ENCODE measurements around the gene ASH1L. TPM values are rescaled to one million over a fixed set of nuclear protein-coding genes. Genes with fewer than 3 reads are reported as not detected.
"Not testable (repeated sequence)": the region's sequence is repeated elsewhere in the genome, so short reads cannot be mapped to it uniquely, and the experiment has no call there.

The ASH1L gene
- total RNA-seq, 2 experiments from 2014 or later = 28.1 to 31.4 TPM

DNA sequence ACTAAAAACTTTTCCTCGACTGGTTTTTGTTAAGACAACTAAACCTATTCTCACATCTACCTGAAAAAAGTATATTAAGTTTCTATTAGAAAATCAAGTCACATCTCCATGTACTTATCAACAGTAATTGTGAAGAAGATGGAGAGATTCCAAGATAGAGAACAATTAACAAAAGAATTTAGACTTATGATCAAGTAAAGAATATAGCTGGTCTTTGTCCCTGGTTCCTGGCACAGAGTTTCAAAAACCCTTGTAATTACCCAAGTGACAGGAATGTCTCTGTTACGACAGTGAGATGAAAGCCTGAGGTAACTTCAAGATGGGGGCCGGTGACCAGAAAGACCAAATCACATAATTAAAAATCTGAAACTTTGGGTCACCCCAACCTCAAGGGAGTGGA is 91.6 kb downstream of the ASH1L start:
- H3K9me3 Mint-ChIP-seq (ENCODE audit: low read depth) = peaks cover 15% of the 10 kb centered on the region
- no peaks in the 10 kb centered on the region for H3K27me3 Mint-ChIP-seq

DNA sequence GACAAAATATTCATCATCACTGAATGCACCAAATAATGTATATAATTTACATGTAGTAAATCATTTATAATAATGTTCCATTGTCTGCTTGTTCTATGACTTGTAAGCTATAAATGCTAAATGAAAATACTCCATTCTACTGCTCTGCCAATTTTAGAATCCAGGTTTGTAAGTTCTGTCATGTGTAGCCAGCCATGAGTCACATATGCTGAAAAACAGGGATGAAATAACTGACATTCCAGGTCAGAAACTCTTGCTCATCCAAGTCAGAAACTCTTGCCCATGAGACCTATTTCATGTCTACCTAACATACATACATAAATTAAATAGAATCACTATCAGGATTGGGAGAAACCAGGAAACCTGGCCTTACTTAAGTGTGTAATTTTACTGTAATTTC is 95.6 kb downstream of the ASH1L start:
- CTCF ChIA-PET = interaction anchor here (0.6 to 1.6 kb wide), 5 partner anchors 20 to 216 kb away, joined by 3 to 5 read pairs (median 4); no protein-coding TSS in a partner anchor
- Mint-ChIP-seq H3K9me3 (ENCODE audit: low read depth) (peaks cover 7% of the 10 kb centered on the region), H3K36me3 (ENCODE audit: low read depth) (peaks cover 26% of the 10 kb centered on the region), H3K4me3 (no peak overlapping the region), H3K27ac (peak overlapping the region; percentile 76), H3K27me3 (no peaks in the 10 kb centered on the region), H3K4me1 (peaks cover 52% of the 10 kb centered on the region)
- intact Hi-C loops (cut with DNase I, micrococcal nuclease) = no loop called here
- DNase-seq = no peak
- POLR2A ChIA-PET = interaction anchor here (0.7 kb wide), 1 partner anchor 11 kb away, joined by 5 read pairs; no protein-coding TSS in a partner anchor
- no peak for ATAC-seq

More for the DNA sequence above, 91.6 kb downstream of the ASH1L start:
- Mint-ChIP-seq H3K36me3 (ENCODE audit: low read depth) (peaks cover 47% of the 10 kb centered on the region), H3K4me3 (no peak overlapping the region), H3K4me1 (peaks cover 37% of the 10 kb centered on the region), H3K27ac (no peak overlapping the region)
- DNase-seq = no peak
- ATAC-seq = no peak
- ChIA-PET POLR2A (no interaction called here), CTCF (no interaction called here)
- intact Hi-C loops (cut with DNase I, micrococcal nuclease) = no loop called here

DNA sequence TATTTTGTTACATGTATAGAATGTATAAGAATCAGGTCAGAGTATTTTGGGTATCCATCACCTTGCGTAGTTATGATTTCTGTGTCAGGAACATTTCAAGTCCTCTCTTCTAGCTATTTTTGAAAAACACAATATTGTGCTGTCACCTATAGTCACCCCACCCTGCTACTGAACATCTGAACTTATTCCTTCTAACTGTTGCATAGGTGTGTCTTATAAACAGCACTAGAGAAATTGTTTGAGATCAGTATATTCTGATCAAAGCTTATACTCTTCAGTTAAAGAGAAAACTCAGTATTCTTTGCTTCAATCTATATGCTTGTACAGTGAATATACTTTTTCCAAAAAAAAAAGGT is 96.0 kb downstream of the ASH1L start:
- Mint-ChIP-seq H3K27ac (peak overlapping the region; percentile 61), H3K4me3 (no peak overlapping the region), H3K27me3 (no peaks in the 10 kb centered on the region), H3K9me3 (ENCODE audit: low read depth) (peaks cover 5% of the 10 kb centered on the region), H3K4me1 (peaks cover 52% of the 10 kb centered on the region), H3K36me3 (ENCODE audit: low read depth) (peaks cover 22% of the 10 kb centered on the region)
- intact Hi-C loops (cut with DNase I, micrococcal nuclease) = no loop called here
- ChIA-PET CTCF (interaction anchor here (0.6 to 1.6 kb wide), 5 partner anchors 20 to 216 kb away, joined by 3 to 5 read pairs (median 4); no protein-coding TSS in a partner anchor), POLR2A (interaction anchor here (0.7 kb wide), 1 partner anchor 11 kb away, joined by 5 read pairs; no protein-coding TSS in a partner anchor)
- no peak for DNase-seq
- ATAC-seq = peak; percentile 37

DNA sequence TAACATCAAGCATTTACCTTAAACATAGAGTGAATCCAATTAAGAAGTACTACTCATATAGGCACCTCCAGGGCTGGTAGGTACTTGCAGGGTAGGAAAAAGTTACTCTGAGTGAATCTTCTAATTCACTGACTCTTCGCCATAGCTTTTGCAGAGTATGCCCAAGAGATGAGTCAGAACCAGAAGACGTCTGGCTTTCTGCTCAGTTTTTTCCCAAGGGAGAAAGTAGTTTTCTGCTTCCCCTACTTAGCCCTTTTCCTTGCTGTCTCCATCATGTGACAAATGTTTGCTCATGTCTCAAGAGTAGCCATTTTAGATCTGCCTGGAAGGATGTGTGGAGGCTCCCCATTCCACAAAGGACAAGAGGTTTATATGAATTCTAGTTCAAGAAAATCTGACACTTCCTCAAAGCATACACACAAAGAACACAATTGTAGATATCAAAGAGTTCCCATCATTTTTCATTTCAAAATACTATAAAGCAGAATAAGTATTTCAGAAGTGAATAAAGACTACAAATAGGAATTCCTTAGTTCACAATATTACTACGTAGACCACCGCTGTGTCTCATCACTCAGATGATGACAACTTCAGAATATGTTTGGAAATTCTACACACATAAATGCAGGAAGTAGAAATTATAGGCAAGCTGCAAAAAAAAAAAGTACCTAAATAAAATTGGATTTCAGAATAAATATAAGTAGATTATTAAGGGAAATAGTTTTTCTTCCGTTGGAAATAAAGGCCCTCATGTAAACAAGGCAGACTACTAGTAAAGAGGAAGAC is 98.5 kb downstream of the ASH1L start:
- peaks cover 17% of the 10 kb centered on the region for H3K36me3 Mint-ChIP-seq (ENCODE audit: low read depth)
- no peaks in the 10 kb centered on the region for H3K9me3 Mint-ChIP-seq (ENCODE audit: low read depth)
- POLR2A ChIA-PET = no interaction called here
- intact Hi-C loops (cut with DNase I, micrococcal nuclease) = no loop called here
- no peaks in the 10 kb centered on the region for H3K27me3 Mint-ChIP-seq
- H3K27ac Mint-ChIP-seq = no peak overlapping the region
- CTCF ChIA-PET = interaction anchor here (0.8 kb wide), 1 partner anchor 39 kb away, joined by 3 read pairs; no protein-coding TSS in a partner anchor
- ATAC-seq (peak; percentile 73), DNase-seq (no peak)
- H3K4me3 Mint-ChIP-seq = no peak overlapping the region
- H3K4me1 Mint-ChIP-seq = peaks cover 44% of the 10 kb centered on the region

DNA sequence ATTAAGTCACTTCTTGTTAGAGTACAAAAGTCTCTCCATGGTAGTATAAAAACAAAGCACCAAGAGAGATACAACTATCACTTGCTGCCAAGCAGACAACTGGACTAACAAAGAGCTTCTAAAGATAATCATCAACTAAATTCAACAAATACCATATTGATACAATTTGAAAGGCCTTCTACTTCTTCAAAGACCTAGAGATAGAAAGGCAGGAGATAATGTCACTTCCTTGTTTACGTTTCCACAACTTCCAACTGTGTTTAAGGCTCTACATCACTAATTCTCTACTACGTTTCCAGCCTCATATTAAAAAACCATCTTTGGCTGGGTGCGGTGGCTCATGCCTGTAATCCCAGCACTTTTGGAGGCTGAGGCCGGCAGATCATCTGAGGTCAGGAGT is 104.5 kb downstream of the ASH1L start:
- H3K27me3 Mint-ChIP-seq = no peaks in the 10 kb centered on the region
- ChIA-PET CTCF (no interaction called here), POLR2A (no interaction called here)
- H3K4me1 Mint-ChIP-seq = peaks cover 16% of the 10 kb centered on the region
- no peak overlapping the region for H3K27ac Mint-ChIP-seq
- peaks cover 18% of the 10 kb centered on the region for H3K36me3 Mint-ChIP-seq (ENCODE audit: low read depth)
- H3K9me3 Mint-ChIP-seq (ENCODE audit: low read depth) = no peaks in the 10 kb centered on the region
- ATAC-seq (no peak), DNase-seq (no peak)
- H3K4me3 Mint-ChIP-seq = no peak overlapping the region
- intact Hi-C loops (cut with DNase I, micrococcal nuclease) = no loop called here

GRCh38 chr1:155457266-155457665 is 105.3 kb downstream of the ASH1L start:
- ChIA-PET POLR2A (no interaction called here), CTCF (no interaction called here)
- Mint-ChIP-seq H3K4me3 (no peak overlapping the region), H3K27ac (no peak overlapping the region), H3K36me3 (ENCODE audit: low read depth) (peaks cover 18% of the 10 kb centered on the region), H3K27me3 (no peaks in the 10 kb centered on the region), H3K4me1 (peaks cover 16% of the 10 kb centered on the region), H3K9me3 (ENCODE audit: low read depth) (no peaks in the 10 kb centered on the region)
- peak; percentile 23 for ATAC-seq
- DNase-seq = no peak
- intact Hi-C loops (cut with DNase I, micrococcal nuclease) = no loop called here

- no peak for DNase-seq
- Mint-ChIP-seq H3K36me3 (ENCODE audit: low read depth) (peaks cover 22% of the 10 kb centered on the region), H3K9me3 (ENCODE audit: low read depth) (no peaks in the 10 kb centered on the region), H3K27me3 (no peaks in the 10 kb centered on the region), H3K4me1 (peaks cover 16% of the 10 kb centered on the region), H3K4me3 (no peak overlapping the region), H3K27ac (no peak overlapping the region)
- no peak for ATAC-seq
- CTCF ChIA-PET = interaction anchor here (0.6 kb wide), 2 partner anchors 21 to 104 kb away, joined by 3 read pairs; no protein-coding TSS in a partner anchor
- intact Hi-C loops (cut with DNase I, micrococcal nuclease) = no loop called here
- POLR2A ChIA-PET = interaction anchor here (0.5 to 0.6 kb wide), 2 partner anchors 11 to 84 kb away, joined by 5 read pairs; no protein-coding TSS in a partner anchor
These were observed 106.9 kb downstream of the ASH1L start for GRCh38 chr1:155455588-155456195.

GRCh38 chr1:155454096-155454495 is 108.5 kb downstream of the ASH1L start:
- no peak for DNase-seq
- POLR2A ChIA-PET = no interaction called here
- no peak overlapping the region for H3K4me3 Mint-ChIP-seq

GRCh38 chr1:155453141-155453540 is 109.5 kb downstream of the ASH1L start:
- ATAC-seq = no peak
- CTCF ChIA-PET = interaction anchor here (0.6 to 0.7 kb wide), 2 partner anchors 147 to 202 kb away, joined by 3 to 5 read pairs; no protein-coding TSS in a partner anchor
- DNase-seq = no peak
- peaks cover 16% of the 10 kb centered on the region for H3K4me1 Mint-ChIP-seq
- peaks cover 29% of the 10 kb centered on the region for H3K36me3 Mint-ChIP-seq (ENCODE audit: low read depth)
- no peak overlapping the region for H3K27ac Mint-ChIP-seq
- POLR2A ChIA-PET = no interaction called here
- intact Hi-C loops (cut with DNase I, micrococcal nuclease) = no loop called here
- H3K9me3 Mint-ChIP-seq (ENCODE audit: low read depth) = no peaks in the 10 kb centered on the region
- no peaks in the 10 kb centered on the region for H3K27me3 Mint-ChIP-seq
- no peak overlapping the region for H3K4me3 Mint-ChIP-seq

More at GRCh38 chr1:155454096-155454495, 108.5 kb downstream of the ASH1L start:
- no peaks in the 10 kb centered on the region for H3K9me3 Mint-ChIP-seq (ENCODE audit: low read depth)
- H3K4me1 Mint-ChIP-seq = peaks cover 16% of the 10 kb centered on the region
- H3K27ac Mint-ChIP-seq = no peak overlapping the region
- no peak for ATAC-seq
- H3K36me3 Mint-ChIP-seq (ENCODE audit: low read depth) = peaks cover 28% of the 10 kb centered on the region
- CTCF ChIA-PET = no interaction called here
- H3K27me3 Mint-ChIP-seq = no peaks in the 10 kb centered on the region
- intact Hi-C loops (cut with DNase I, micrococcal nuclease) = no loop called here

- Mint-ChIP-seq H3K9me3 (ENCODE audit: low read depth) (no peaks in the 10 kb centered on the region), H3K27ac (no peak overlapping the region), H3K36me3 (ENCODE audit: low read depth) (peaks cover 33% of the 10 kb centered on the region), H3K4me1 (peaks cover 2% of the 10 kb centered on the region), H3K4me3 (no peak overlapping the region), H3K27me3 (no peaks in the 10 kb centered on the region)
- ATAC-seq = no peak
- ChIA-PET CTCF (no interaction called here), POLR2A (interaction anchor here (0.6 kb wide), 1 partner anchor 51 kb away, joined by 3 read pairs; no protein-coding TSS in a partner anchor)
- no peak for DNase-seq
- intact Hi-C loops (cut with DNase I, micrococcal nuclease) = no loop called here
These were observed 111.4 kb downstream of the ASH1L start for GRCh38 chr1:155451199-155451598.

GRCh38 chr1:155442431-155442830 is 120.2 kb downstream of the ASH1L start:
- ATAC-seq; H3K36me3 Mint-ChIP-seq (ENCODE audit: low read depth); intact Hi-C loops (cut with DNase I, micrococcal nuclease); H3K4me3 Mint-ChIP-seq; DNase-seq; POLR2A ChIA-PET; H3K4me1 Mint-ChIP-seq; H3K9me3 Mint-ChIP-seq (ENCODE audit: low read depth); H3K27me3 Mint-ChIP-seq: not testable (repeated sequence)
- H3K27ac Mint-ChIP-seq = peak overlapping the region; percentile 60
- CTCF ChIA-PET = interaction anchor here (0.6 kb wide), 1 partner anchor 25 kb away, joined by 3 read pairs; no protein-coding TSS in a partner anchor

All from activated CD4-positive, alpha-beta T cell treated with anti-CD3 and anti-CD28 coated beads for 36 hours (primary cell).